GM10847 (cell line): ENCODE results near the gene THAP11.

Experiments used
- POLR2A ChIP-seq: IDR thresholded peaks from 2 replicates; pipeline ENCODE4 v1.6.1; 2011; ENCODE audit not compliant: insufficient read length; ENCODE audit errors: extremely low read depth

The THAP11 gene

GRCh38 chr16:67847064-67847861 lies 5.1 kb downstream of the THAP11 start, which contains the start of gene CENPT:
Gene CENPT, minus strand, starts transcription at chr16:67847693. Its CDS starts 13,834 bp downstream, at chr16:67833859.
- no peak for TF ChIP-seq POLR2A

GRCh38 chr16:67848118-67848517 lies 6.0 kb downstream of the THAP11 start:
- TF ChIP-seq POLR2A, result no peak

GRCh38 chr16:67853670-67854069 lies 11.6 kb downstream of the THAP11 start:
- no peak for TF ChIP-seq POLR2A

DNA sequence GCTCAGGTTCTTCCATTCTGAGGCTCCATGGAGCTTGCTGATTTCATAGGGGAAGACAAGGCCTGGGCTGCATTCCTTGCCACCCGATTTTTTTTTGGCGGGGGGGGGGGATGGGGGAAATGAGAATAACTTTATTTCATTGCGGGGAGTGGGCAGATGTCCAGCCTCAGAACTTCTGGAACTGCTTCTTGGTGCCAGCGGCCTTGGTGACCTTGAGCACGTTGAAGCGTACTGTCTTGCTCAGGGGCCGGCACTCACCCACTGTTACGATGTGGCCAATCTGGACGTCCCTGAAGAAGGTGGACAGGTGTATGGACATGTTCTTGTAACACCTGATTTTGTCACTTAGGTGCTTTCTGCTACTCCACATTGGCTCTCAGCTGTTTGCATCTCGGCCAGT lies 13.7 kb downstream of the THAP11 start:
- TF ChIP-seq POLR2A, result no peak

DNA sequence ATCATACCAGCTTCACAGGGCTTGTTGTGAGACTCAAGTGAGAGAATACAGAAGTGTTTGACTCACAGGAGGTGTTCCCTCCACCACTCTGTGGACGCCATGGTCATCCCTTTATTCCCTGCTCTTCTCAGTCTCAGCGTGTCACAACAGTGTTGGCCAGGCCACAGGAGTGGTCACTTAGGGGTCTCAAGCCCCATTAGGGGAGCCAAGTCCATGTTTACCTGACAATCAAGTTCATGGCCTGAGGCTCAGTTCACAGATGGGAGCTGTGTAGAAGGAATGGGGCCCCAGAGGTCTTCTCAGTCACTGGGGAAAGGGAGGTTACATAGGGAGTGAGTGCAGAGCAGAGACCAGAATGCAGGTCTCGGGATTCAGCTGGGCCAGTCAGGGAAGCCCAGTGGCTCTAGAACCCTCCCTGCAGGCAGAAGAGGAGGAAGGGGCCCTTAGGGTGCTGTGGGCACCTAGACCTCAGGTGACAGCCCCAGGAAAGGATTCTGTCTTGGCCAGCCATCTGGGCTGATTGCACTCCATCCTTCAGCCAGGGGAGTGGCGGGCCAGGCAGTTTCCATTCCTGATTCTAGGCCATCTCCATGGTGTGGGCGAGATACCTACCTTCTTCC lies 14.9 kb downstream of the THAP11 start:
- TF ChIP-seq POLR2A, result no peak

- no peak for TF ChIP-seq POLR2A
These were observed 15.6 kb downstream of the THAP11 start for GRCh38 chr16:67857547-67858233.

DNA sequence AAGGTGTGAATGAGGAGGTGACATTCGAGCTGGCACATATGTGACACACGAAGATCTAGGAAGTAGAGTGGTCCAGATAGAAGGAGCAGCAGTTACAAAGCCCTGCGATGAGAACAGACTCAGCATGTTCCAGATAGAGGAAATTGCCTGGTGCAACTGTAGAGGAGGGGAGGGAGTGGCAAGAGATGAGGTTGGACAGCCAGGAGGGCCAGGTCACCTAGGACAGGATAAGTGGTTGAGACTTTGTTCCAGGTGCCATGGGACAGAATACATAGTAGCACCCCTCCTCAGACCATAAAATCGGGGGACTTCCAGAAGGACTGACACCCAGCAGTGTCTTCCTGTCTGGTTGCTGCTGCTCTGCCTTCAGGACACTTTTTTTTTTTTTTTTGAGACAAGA lies 16.4 kb downstream of the THAP11 start:
- TF ChIP-seq POLR2A, result no peak

GRCh38 chr16:67860589-67861398 lies 18.7 kb downstream of the THAP11 start:
- TF ChIP-seq POLR2A, result no peak

DNA sequence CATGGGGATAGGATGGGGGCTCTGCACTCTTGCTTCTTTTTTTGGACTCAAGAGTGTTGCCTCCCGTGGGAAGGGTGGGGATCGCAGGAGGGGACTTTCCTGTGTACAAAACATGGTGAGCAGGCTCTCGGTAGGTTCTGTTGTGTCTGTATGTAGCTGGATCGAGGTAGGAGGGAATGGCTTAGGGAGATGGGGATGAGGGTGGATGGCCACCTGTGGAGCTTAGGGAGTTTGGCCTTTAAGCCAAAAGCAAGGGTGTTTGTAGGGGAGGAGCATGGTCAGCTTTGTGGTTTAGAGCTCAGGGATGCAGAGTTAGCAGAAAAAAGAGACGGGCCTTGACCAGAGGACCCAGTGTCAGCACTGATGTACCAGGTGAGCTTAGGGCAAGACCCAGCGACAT lies 19.8 kb downstream of the THAP11 start:
- TF ChIP-seq POLR2A, result no peak

- no peak for TF ChIP-seq POLR2A
These were observed 20.8 kb downstream of the THAP11 start for GRCh38 chr16:67862623-67863583.

DNA sequence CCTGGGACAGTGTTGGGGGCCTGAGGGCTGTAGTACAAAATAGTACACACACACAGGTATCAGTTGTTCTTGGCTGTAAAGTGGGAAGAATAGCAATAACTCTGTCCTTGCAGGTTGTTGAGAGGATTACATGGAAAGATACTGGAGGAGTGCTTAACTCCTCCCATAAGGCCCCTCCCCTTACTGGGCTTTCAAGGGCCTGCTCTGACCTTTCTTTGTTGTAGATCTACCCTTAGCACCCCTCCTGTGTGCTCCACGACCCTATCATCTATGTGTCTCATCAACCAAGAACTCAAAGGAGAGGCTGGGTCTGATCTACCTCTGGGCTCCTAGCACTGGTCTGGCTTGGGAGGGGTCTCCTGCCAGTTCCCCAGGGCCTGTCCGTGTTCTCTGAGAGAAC lies 22.5 kb downstream of the THAP11 start:
- TF ChIP-seq POLR2A, result no peak

GRCh38 chr16:67865318-67865717 lies 23.2 kb downstream of the THAP11 start:
- TF ChIP-seq POLR2A, result no peak

GRCh38 chr16:67868290-67868689 lies 26.2 kb downstream of the THAP11 start:
- no peak for TF ChIP-seq POLR2A

- TF ChIP-seq POLR2A, result no peak
These were observed 27.5 kb downstream of the THAP11 start for GRCh38 chr16:67869653-67870052.
